ELF-1 (cell line): ENCODE measurements around the gene OLFML2B.
"Not testable (repeated sequence)": the region's sequence is repeated elsewhere in the genome, so short reads cannot be mapped to it uniquely, and the experiment has no call there.

Source experiments
- DNase-seq: peaks from one replicate; pipeline ENCODE4 v3.0.0-alpha.2; 2016; ENCODE audit warnings: low read depth, low spot score

OLFML2B gene

GRCh38 chr1:162023547-162024501, at the start of gene OLFML2B:
TSS of gene OLFML2B (minus strand) at chr1:162023869. CDS start at chr1:162023430, 439 bp downstream.
- peak; percentile 71 for DNase-seq

- DNase-seq: no peak
Observed at GRCh38 chr1:162072740-162073139, 49.1 kb upstream of the OLFML2B start.

GRCh38 chr1:162070825-162071224, 47.2 kb upstream of the OLFML2B start:
- DNase-seq: peak; percentile 52

- DNase-seq: peak; percentile 40
Observed at GRCh38 chr1:162070094-162070748, 46.6 kb upstream of the OLFML2B start.

- DNase-seq: peak; percentile 65
Observed at GRCh38 chr1:162069334-162070093, 45.8 kb upstream of the OLFML2B start, which contains the start of gene NOS1AP. TSS of gene NOS1AP (plus strand) at chr1:162069691. CDS start at chr1:162070178, 487 bp downstream.

GRCh38 chr1:162068301-162068700, 44.6 kb upstream of the OLFML2B start:
- no peak for DNase-seq

GRCh38 chr1:162067466-162067865, 43.8 kb upstream of the OLFML2B start:
- DNase-seq: no peak

- DNase-seq: not testable (repeated sequence)
Observed at GRCh38 chr1:162066836-162067235, 43.2 kb upstream of the OLFML2B start.

- DNase-seq: no peak
Observed at GRCh38 chr1:162065016-162065415, 41.3 kb upstream of the OLFML2B start.

GRCh38 chr1:162062542-162063015, 38.9 kb upstream of the OLFML2B start:
- peak; percentile 21 for DNase-seq

GRCh38 chr1:162060314-162060713, 36.6 kb upstream of the OLFML2B start:
- no peak for DNase-seq

GRCh38 chr1:162059721-162060120, 36.1 kb upstream of the OLFML2B start:
- no peak for DNase-seq

GRCh38 chr1:162056579-162056978, 32.9 kb upstream of the OLFML2B start:
- no peak for DNase-seq

- peak; percentile 80 for DNase-seq
Observed at GRCh38 chr1:162056043-162056442, 32.4 kb upstream of the OLFML2B start.

- DNase-seq: peak; percentile 47
Observed at GRCh38 chr1:162055062-162055461, 31.4 kb upstream of the OLFML2B start.

GRCh38 chr1:162053949-162054348, 30.3 kb upstream of the OLFML2B start:
- DNase-seq: not testable (repeated sequence)

- DNase-seq: no peak
Observed at GRCh38 chr1:162046921-162047320, 23.3 kb upstream of the OLFML2B start.

- no peak for DNase-seq
Observed at GRCh38 chr1:162042361-162042760, 18.7 kb upstream of the OLFML2B start.

GRCh38 chr1:162040657-162041056, 17.0 kb upstream of the OLFML2B start:
- peak; percentile 56 for DNase-seq

- no peak for DNase-seq
Observed at GRCh38 chr1:162040001-162040400, 16.3 kb upstream of the OLFML2B start.

- DNase-seq: no peak
Observed at GRCh38 chr1:162038624-162039023, 15.0 kb upstream of the OLFML2B start.

- no peak for DNase-seq
Observed at GRCh38 chr1:162036163-162036562, 12.5 kb upstream of the OLFML2B start.
